SK-N-SH treated with all-trans-retinoic acid at 6 μM for 48 hours (cell line): ENCODE data around the gene NEK10.

Source experiments
- ARNTL ChIP-seq: fragments of 450-650 bp; formaldehyde crosslinking; IDR thresholded peaks from 2 replicates; pipeline ENCODE4 v1.5.0; 2020; ENCODE audit warnings: low read depth, mild to moderate bottlenecking, moderate library complexity, borderline replicate concordance
- CSDC2 ChIP-seq: fragments of 250-450 bp; sonication (Bioruptor Pico); IDR thresholded peaks from 2 replicates; pipeline ENCODE4 v1.5.0; 2020; ENCODE audit warnings: mild to moderate bottlenecking, moderate library complexity
- ESRRG ChIP-seq: fragments of 250-450 bp; sonication (Bioruptor Pico); IDR thresholded peaks from 2 replicates; pipeline ENCODE4 v1.6.1; 2021; ENCODE audit warnings: mild to moderate bottlenecking
- GLIS3 ChIP-seq: fragments of 250-450 bp; sonication (Bioruptor Pico); IDR thresholded peaks from 2 replicates; pipeline ENCODE4 v1.5.0; 2020; ENCODE audit warnings: mild to moderate bottlenecking, moderate library complexity
- ISL1 ChIP-seq: fragments of 250-450 bp; sonication (Bioruptor Pico); IDR thresholded peaks from 2 replicates; pipeline ENCODE4 v2.1.2; 2022; ENCODE audit warnings: mild to moderate bottlenecking, moderate library complexity
- RARB ChIP-seq: fragments of 250-450 bp; sonication (Bioruptor Pico); IDR thresholded peaks from 2 replicates; pipeline ENCODE4 v1.8.0; 2021; ENCODE audit warnings: mild to moderate bottlenecking, moderate library complexity
- TOX ChIP-seq: fragments of 250-450 bp; sonication (Bioruptor Pico); IDR thresholded peaks from 2 replicates; pipeline ENCODE4 v1.8.0; 2021; ENCODE audit warnings: mild to moderate bottlenecking, moderate library complexity, borderline replicate concordance
- ZFP3 ChIP-seq: fragments of 250-450 bp; sonication (Bioruptor Pico); IDR thresholded peaks from 2 replicates; pipeline ENCODE4 v1.5.0; 2020; ENCODE audit warnings: mild to moderate bottlenecking, moderate library complexity
- ZFP30 ChIP-seq: fragments of 450-650 bp; formaldehyde crosslinking; IDR thresholded peaks from 2 replicates; pipeline ENCODE4 v1.5.0; 2022; ENCODE audit warnings: mild to moderate bottlenecking, moderate library complexity
- ZNF565 ChIP-seq: fragments of 450-650 bp; formaldehyde crosslinking; conservative IDR thresholded peaks from 2 replicates; pipeline ENCODE4 v1.5.0; 2020; ENCODE audit warnings: low read depth, mild to moderate bottlenecking, moderate library complexity
- TF ChIP-seq, protein P1 (sequence below): fragments of 250-450 bp; sonication (Bioruptor Pico); IDR thresholded peaks from 2 replicates; pipeline ENCODE4 v1.8.0; 2020; ENCODE audit warnings: mild to moderate bottlenecking, moderate library complexity, borderline replicate concordance
- TF ChIP-seq, protein P2 (sequence below): fragments of 250-450 bp; sonication (Bioruptor Pico); IDR thresholded peaks from 2 replicates; pipeline ENCODE4 v1.5.1; 2021; ENCODE audit warnings: mild to moderate bottlenecking, moderate library complexity
- TF ChIP-seq, protein P3 (sequence below): fragments of 250-450 bp; sonication (Bioruptor Pico); IDR thresholded peaks from 2 replicates; pipeline ENCODE4 v1.5.1; 2020; ENCODE audit warnings: low read depth, mild to moderate bottlenecking, moderate library complexity

DNA sequence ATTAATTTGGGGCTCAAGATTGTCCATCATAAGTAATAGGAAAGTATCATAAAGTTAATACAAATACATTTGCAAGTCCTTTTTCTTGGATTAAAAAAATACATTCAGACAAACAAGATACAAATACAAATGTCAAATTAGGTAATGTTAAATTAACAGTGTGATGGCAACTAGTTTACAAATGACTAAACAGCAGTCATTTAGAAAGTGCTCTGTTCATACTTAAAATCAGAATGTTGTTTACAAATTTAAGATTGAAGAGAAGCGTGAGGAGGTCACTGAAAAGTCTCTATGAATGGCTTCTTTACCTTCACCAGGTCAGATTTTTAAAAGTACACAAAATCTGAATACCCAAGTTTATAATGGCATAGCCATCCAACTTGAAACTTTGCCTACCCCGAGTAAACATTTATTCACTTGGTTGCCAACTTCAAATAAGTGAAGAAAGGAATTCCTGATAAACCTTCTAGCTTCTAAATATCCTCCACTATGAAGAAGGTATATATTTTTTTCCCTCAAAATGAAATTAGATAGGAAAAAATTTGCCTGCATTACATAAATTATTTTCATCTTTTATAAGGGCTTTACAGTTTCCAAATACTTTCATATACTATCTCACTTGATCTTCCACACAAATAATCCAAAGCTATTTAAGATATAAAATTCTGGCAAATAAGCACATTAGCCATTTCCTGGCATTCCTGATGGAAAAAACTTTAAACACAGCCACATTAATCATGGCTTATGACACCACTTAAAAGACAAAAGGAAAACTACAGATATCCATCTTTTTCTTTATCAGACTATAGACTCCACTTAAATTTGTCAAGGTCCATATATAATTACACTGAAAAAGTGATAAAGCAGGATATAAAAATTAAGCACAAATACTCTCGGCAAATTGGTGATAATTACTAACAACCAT, 11.5 kb upstream of the NEK10 start:
- TF ChIP-seq, protein P1, sequence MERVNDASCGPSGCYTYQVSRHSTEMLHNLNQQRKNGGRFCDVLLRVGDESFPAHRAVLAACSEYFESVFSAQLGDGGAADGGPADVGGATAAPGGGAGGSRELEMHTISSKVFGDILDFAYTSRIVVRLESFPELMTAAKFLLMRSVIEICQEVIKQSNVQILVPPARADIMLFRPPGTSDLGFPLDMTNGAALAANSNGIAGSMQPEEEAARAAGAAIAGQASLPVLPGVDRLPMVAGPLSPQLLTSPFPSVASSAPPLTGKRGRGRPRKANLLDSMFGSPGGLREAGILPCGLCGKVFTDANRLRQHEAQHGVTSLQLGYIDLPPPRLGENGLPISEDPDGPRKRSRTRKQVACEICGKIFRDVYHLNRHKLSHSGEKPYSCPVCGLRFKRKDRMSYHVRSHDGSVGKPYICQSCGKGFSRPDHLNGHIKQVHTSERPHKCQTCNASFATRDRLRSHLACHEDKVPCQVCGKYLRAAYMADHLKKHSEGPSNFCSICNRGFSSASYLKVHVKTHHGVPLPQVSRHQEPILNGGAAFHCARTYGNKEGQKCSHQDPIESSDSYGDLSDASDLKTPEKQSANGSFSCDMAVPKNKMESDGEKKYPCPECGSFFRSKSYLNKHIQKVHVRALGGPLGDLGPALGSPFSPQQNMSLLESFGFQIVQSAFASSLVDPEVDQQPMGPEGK = no peak
- TF ChIP-seq CSDC2 (CRISPR knock-in tag) (no peak), ARNTL (CRISPR knock-in tag) (no peak), GLIS3 (CRISPR knock-in tag) (no peak), ZNF565 (CRISPR knock-in tag) (no peak), ESRRG (no peak), RARB (CRISPR knock-in tag) (no peak), ZFP30 (CRISPR knock-in tag) (no peak), TOX (CRISPR knock-in tag) (no peak), ISL1 (CRISPR knock-in tag) (peak; percentile 80), ZFP3 (CRISPR knock-in tag) (no peak)
- TF ChIP-seq, protein P2, sequence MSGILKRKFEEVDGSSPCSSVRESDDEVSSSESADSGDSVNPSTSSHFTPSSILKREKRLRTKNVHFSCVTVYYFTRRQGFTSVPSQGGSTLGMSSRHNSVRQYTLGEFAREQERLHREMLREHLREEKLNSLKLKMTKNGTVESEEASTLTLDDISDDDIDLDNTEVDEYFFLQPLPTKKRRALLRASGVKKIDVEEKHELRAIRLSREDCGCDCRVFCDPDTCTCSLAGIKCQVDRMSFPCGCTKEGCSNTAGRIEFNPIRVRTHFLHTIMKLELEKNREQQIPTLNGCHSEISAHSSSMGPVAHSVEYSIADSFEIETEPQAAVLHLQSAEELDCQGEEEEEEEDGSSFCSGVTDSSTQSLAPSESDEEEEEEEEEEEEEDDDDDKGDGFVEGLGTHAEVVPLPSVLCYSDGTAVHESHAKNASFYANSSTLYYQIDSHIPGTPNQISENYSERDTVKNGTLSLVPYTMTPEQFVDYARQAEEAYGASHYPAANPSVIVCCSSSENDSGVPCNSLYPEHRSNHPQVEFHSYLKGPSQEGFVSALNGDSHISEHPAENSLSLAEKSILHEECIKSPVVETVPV (CRISPR knock-in tag) = no peak
- TF ChIP-seq, protein P3, sequence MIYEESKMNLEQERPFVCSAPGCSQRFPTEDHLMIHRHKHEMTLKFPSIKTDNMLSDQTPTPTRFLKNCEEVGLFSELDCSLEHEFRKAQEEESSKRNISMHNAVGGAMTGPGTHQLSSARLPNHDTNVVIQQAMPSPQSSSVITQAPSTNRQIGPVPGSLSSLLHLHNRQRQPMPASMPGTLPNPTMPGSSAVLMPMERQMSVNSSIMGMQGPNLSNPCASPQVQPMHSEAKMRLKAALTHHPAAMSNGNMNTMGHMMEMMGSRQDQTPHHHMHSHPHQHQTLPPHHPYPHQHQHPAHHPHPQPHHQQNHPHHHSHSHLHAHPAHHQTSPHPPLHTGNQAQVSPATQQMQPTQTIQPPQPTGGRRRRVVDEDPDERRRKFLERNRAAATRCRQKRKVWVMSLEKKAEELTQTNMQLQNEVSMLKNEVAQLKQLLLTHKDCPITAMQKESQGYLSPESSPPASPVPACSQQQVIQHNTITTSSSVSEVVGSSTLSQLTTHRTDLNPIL (CRISPR knock-in tag) = no peak
